HG02981 (cell line): ENCODE measurements around the gene FSIP2.

ENCODE experiments used
- ATAC-seq: cut with Tn5 transposase; IDR thresholded peaks from one replicate; pipeline ENCODE4 v1.9.1; 2021; ENCODE audit warnings: mild to moderate bottlenecking, moderate library complexity; ENCODE audit not compliant: unreplicated experiment

Gene FSIP2

GRCh38 chr2:185738679-185739472 is at the start of gene FSIP2:
Gene FSIP2, plus strand, starts transcription at chr2:185738804. Its CDS starts 91 bp downstream, at chr2:185738895.
- peak; percentile 95 for ATAC-seq

GRCh38 chr2:185689906-185690539 is 48.6 kb upstream of the FSIP2 start:
- no peak for ATAC-seq

GRCh38 chr2:185695711-185696235 is 42.8 kb upstream of the FSIP2 start:
- no peak for ATAC-seq

GRCh38 chr2:185700883-185701282 is 37.7 kb upstream of the FSIP2 start:
- ATAC-seq, result no peak

- no peak for ATAC-seq
Observed at GRCh38 chr2:185734658-185735057, 3.9 kb upstream of the FSIP2 start.

- ATAC-seq, result no peak
Observed at GRCh38 chr2:185736210-185736609, 2.4 kb upstream of the FSIP2 start.

GRCh38 chr2:185745864-185746859 is 7.6 kb downstream of the FSIP2 start:
- no peak for ATAC-seq

- no peak for ATAC-seq
Observed at GRCh38 chr2:185757356-185757755, 18.8 kb downstream of the FSIP2 start.

GRCh38 chr2:185771396-185771795 is 32.8 kb downstream of the FSIP2 start:
- no peak for ATAC-seq

GRCh38 chr2:185780890-185781289 is 42.3 kb downstream of the FSIP2 start:
- ATAC-seq, result no peak

GRCh38 chr2:185782223-185782769 is 43.7 kb downstream of the FSIP2 start:
- ATAC-seq, result no peak

GRCh38 chr2:185785156-185785555 is 46.6 kb downstream of the FSIP2 start:
- no peak for ATAC-seq

GRCh38 chr2:185785851-185786473 is 47.4 kb downstream of the FSIP2 start:
- peak; percentile 76 for ATAC-seq

GRCh38 chr2:185787227-185788145 is 48.9 kb downstream of the FSIP2 start:
- ATAC-seq, result no peak

GRCh38 chr2:185790361-185790760 is 51.8 kb downstream of the FSIP2 start:
- ATAC-seq, result no peak

- no peak for ATAC-seq
Observed at GRCh38 chr2:185793532-185794345, 55.1 kb downstream of the FSIP2 start.

GRCh38 chr2:185796758-185797157 is 58.2 kb downstream of the FSIP2 start:
- no peak for ATAC-seq

- no peak for ATAC-seq
Observed at GRCh38 chr2:185802926-185803325, 64.3 kb downstream of the FSIP2 start.
